ENCODE measurements around the gene CFAP90. TPM values are rescaled to one million over a fixed set of nuclear protein-coding genes. Genes with fewer than 3 reads are reported as not detected.

The CFAP90 gene
- polyA plus RNA-seq, 1 of the 3 experiments (the other 2 are of a cell fraction): 0.10 TPM

- no peak overlapping the region for H3K4me3 ChIP-seq (ENCODE audit: low read depth in 2 of 2, low read length in 1 of 2)
- H3K79me2 ChIP-seq (ENCODE audit: insufficient read depth): no peaks in the 10 kb centered on the region
- DNase-seq: no peak
- H4K20me1 ChIP-seq (ENCODE audit: insufficient read depth): no peaks in the 10 kb centered on the region
- WGBS (ENCODE audit: low lambda C conversion rate): 71% methylated on average over 2 of the region's 2 CpGs
- H3K36me3 ChIP-seq (replicated peaks in 1 of 2; ENCODE audit: control insufficient read depth in 1 of 2, insufficient read depth in 2 of 2, low read length in 1 of 2): no peaks in the 10 kb centered on the region
- H3K4me1 ChIP-seq (ENCODE audit: control insufficient read depth in 1 of 2, insufficient read depth in 2 of 2, low read depth in 1 of 2, low read length in 1 of 2): peaks cover 0 to 9% of the 10 kb centered on the region in 2 experiments; a peak in 1 of 4 replicates
- TF ChIP-seq SMC3 (IDR thresholded peaks at IDR 0.05; ENCODE audit: low read depth, low read length): no peak
- TF ChIP-seq POLR2AphosphoS5 (IDR thresholded peaks at IDR 0.05; ENCODE audit: low read depth, low read length): no peak
- TF ChIP-seq ELF1 (IDR thresholded peaks at IDR 0.05): no peak
- H3K4me2 ChIP-seq: no peak overlapping the region
- POLR2A ChIA-PET: no interaction called here
- H3K9ac ChIP-seq: no peak overlapping the region
- H3K27me3 ChIP-seq (ENCODE audit: insufficient read depth): peaks cover 37% of the 10 kb centered on the region
- no peak overlapping the region for H3K27ac ChIP-seq (ENCODE audit: low read depth in 2 of 2, low read length in 1 of 2)
- H2AFZ ChIP-seq (ENCODE audit: low read depth): no peak overlapping the region
- H3F3A ChIP-seq (replicated peaks; ENCODE audit: insufficient read depth): no peaks in the 10 kb centered on the region
- H3K9me3 ChIP-seq: no peaks in the 10 kb centered on the region
- CTCF ChIA-PET: interaction anchor here (1.2 to 5.5 kb wide), 2 partner anchors 9 to 21 kb away, joined by 3 to 24 read pairs; no protein-coding TSS in a partner anchor
- H3K9me2 ChIP-seq: no peaks in the 10 kb centered on the region
Measured at GRCh38 chr5:7848296-7848695, 2.6 kb downstream of the CFAP90 start.

- no peaks in the 10 kb centered on the region for H4K20me1 ChIP-seq (ENCODE audit: insufficient read depth)
- H2AFZ ChIP-seq (ENCODE audit: low read depth): no peak overlapping the region
- H3K9me3 ChIP-seq: no peaks in the 10 kb centered on the region
- H3K36me3 ChIP-seq (replicated peaks in 1 of 2; ENCODE audit: control insufficient read depth in 1 of 2, insufficient read depth in 2 of 2, low read length in 1 of 2): no peaks in the 10 kb centered on the region
- 46% methylated on average over 5 of the region's 5 CpGs for WGBS (ENCODE audit: low lambda C conversion rate)
- DNase-seq: no peak
- H3K4me2 ChIP-seq: no peak overlapping the region
- H3K9ac ChIP-seq: no peak overlapping the region
- H3K27me3 ChIP-seq (ENCODE audit: insufficient read depth): peaks cover 37% of the 10 kb centered on the region
- H3K4me1 ChIP-seq (ENCODE audit: control insufficient read depth in 1 of 2, insufficient read depth in 2 of 2, low read depth in 1 of 2, low read length in 1 of 2): peaks cover 0 to 8% of the 10 kb centered on the region in 2 experiments; a peak in 1 of 4 replicates
- TF ChIP-seq YY1 (IDR thresholded peaks at IDR 0.05; ENCODE audit: low read depth): no peak
- TF ChIP-seq CHD2 (IDR thresholded peaks at IDR 0.05; ENCODE audit: low read length, partially characterized antibody): no peak
- no peak for TF ChIP-seq REST (IDR thresholded peaks at IDR 0.05; ENCODE audit: low read depth, low read length)
- no peak for TF ChIP-seq ELF1 (IDR thresholded peaks at IDR 0.05)
- TF ChIP-seq POLR2AphosphoS5 (IDR thresholded peaks at IDR 0.05; ENCODE audit: low read depth, low read length): no peak
- no peak for TF ChIP-seq NFIC (IDR thresholded peaks at IDR 0.05; ENCODE audit: borderline replicate concordance)
- TF ChIP-seq IRF3 (IDR thresholded peaks at IDR 0.05; ENCODE audit: low read depth, low read length): no peak
- no peak for TF ChIP-seq GABPA (IDR thresholded peaks at IDR 0.05; ENCODE audit: low read depth)
- no peak for TF ChIP-seq RCOR1 (IDR thresholded peaks at IDR 0.05; ENCODE audit: low read length)
- TF ChIP-seq ZBTB33 (IDR thresholded peaks at IDR 0.05; ENCODE audit: borderline replicate concordance, low read depth): no peak
- no peak for TF ChIP-seq EP300 (IDR thresholded peaks at IDR 0.05; ENCODE audit: borderline replicate concordance in 1 of 2, low read depth in 1 of 2, low read length in 1 of 2)
- TF ChIP-seq RFX5 (IDR thresholded peaks at IDR 0.05; ENCODE audit: low read length): no peak
- no peak for TF ChIP-seq MEF2A (IDR thresholded peaks at IDR 0.05; ENCODE audit: borderline replicate concordance, low read depth)
- TF ChIP-seq GATA2 (CRISPR knock-in tag; IDR thresholded peaks at IDR 0.05): no peak
- H3K79me2 ChIP-seq (ENCODE audit: insufficient read depth): no peaks in the 10 kb centered on the region
- H3K27ac ChIP-seq (ENCODE audit: low read depth in 2 of 2, low read length in 1 of 2): no peak overlapping the region
- no peak overlapping the region for H3K4me3 ChIP-seq (ENCODE audit: low read depth in 2 of 2, low read length in 1 of 2)
- POLR2A ChIA-PET: no interaction called here
- no peaks in the 10 kb centered on the region for H3F3A ChIP-seq (replicated peaks; ENCODE audit: insufficient read depth)
- no peaks in the 10 kb centered on the region for H3K9me2 ChIP-seq
- CTCF ChIA-PET: interaction anchor here (1.0 to 5.5 kb wide), 3 partner anchors 11 to 30 kb away, joined by 3 to 24 read pairs (median 9); no protein-coding TSS in a partner anchor
Measured at GRCh38 chr5:7846327-7846726, 4.6 kb downstream of the CFAP90 start.
